Fibroblast of lung (primary cell): ENCODE measurements around the gene TRAF5. TPM values are rescaled to one million over a fixed set of nuclear protein-coding genes. Genes with fewer than 3 reads are reported as not detected.

Source experiments
- DNase-seq, 2 donors: peaks; one replicate each; pipeline versions ENCODE4 v3.0.0 to v3.0.0-alpha.2; 2010; ENCODE audit warnings: low read depth in 2 of 2
- H2AFZ ChIP-seq: 2 replicates; pipeline ENCODE4 v1.5.1; 2012; ENCODE audit warnings: low read length, control low read depth, inconsistent platforms
- H3K27ac ChIP-seq: 2 replicates; pipeline ENCODE4 v1.5.1; 2011; ENCODE audit warnings: low read length, control low read depth; ENCODE audit not compliant: insufficient read depth
- H3K27me3 ChIP-seq: 2 replicates; pipeline ENCODE4 v1.5.1; 2011; ENCODE audit warnings: mild to moderate bottlenecking, low read length; ENCODE audit not compliant: control insufficient read depth, insufficient read depth
- H3K36me3 ChIP-seq: 2 replicates; pipeline ENCODE4 v1.5.1; 2011; ENCODE audit warnings: low read length; ENCODE audit not compliant: control insufficient read depth, insufficient read depth
- H3K4me1 ChIP-seq: 2 replicates; pipeline ENCODE4 v1.5.1; 2011; ENCODE audit warnings: low read length; ENCODE audit not compliant: control insufficient read depth, insufficient read depth; ENCODE audit errors: extremely low read depth
- H3K4me2 ChIP-seq: 2 replicates; pipeline ENCODE4 v1.5.1; 2011; ENCODE audit warnings: low read length, control low read depth; ENCODE audit not compliant: insufficient read depth; ENCODE audit errors: extremely low read depth
- H3K4me3 ChIP-seq, 4 experiments: fragments of 200-600 bp in 1 of 4; sonication (generic) in 1 of 4; replicated peaks in 1 of 4; 2 replicates each; pipeline ENCODE4 v1.5.1; 2011 to 2016; ENCODE audit warnings: low read length in 4 of 4, low read depth in 3 of 4, mild to moderate bottlenecking in 3 of 4, control low read depth in 2 of 4, inconsistent platforms in 1 of 4, mixed read lengths in 1 of 4; ENCODE audit not compliant: insufficient read depth in 1 of 4; ENCODE audit errors: control extremely low read depth in 1 of 4
- H3K79me2 ChIP-seq: 2 replicates; pipeline ENCODE4 v1.5.1; 2012; ENCODE audit warnings: mild to moderate bottlenecking, low read length, inconsistent platforms; ENCODE audit not compliant: control insufficient read depth, insufficient read depth
- H3K9ac ChIP-seq: 2 replicates; pipeline ENCODE4 v1.5.1; 2011; ENCODE audit warnings: mild to moderate bottlenecking, low read length, control low read depth; ENCODE audit not compliant: insufficient read depth
- H3K9me3 ChIP-seq: 2 replicates; pipeline ENCODE4 v1.5.1; 2012; ENCODE audit warnings: low read depth, low read length; ENCODE audit not compliant: control insufficient read depth, insufficient read depth
- H4K20me1 ChIP-seq: 2 replicates; pipeline ENCODE4 v1.5.1; 2011; ENCODE audit warnings: low read length; ENCODE audit not compliant: control insufficient read depth, insufficient read depth; ENCODE audit errors: extremely low read depth
- EZH2 ChIP-seq: IDR thresholded peaks from 2 replicates; pipeline ENCODE4 v1.5.1; 2012; ENCODE audit warnings: low read length, control low read depth, mild to moderate bottlenecking; ENCODE audit errors: missing control alignments
- polyA plus RNA-seq, 2 donors: library from polyadenylated mRNA; depleted of rRNA in 1 of 2; stranded (reverse) in 1 of 2; unstranded in 1 of 2; fragments of >200 nt; gene quantifications; 2 replicates each; pipeline ENCODE4 v1.2.1, GENCODE V29; 2011 to 2012; ENCODE audit warnings: missing spikeins in 1 of 2
- total RNA-seq: library from RNA; depleted of rRNA; stranded (reverse); fragments of >200 nt; gene quantifications from 2 replicates; pipeline ENCODE4 v1.2.1, GENCODE V29; 2014
- TF ChIP-seq, protein P1 (sequence below), 2 donors: IDR thresholded peaks in 1 of 2; conservative IDR thresholded peaks in 1 of 2; 1 replicate in 1 of 2; 2 replicates in 1 of 2; pipeline ENCODE4 v1.5.1; 2011 to 2012; ENCODE audit warnings: low read length in 2 of 2, control low read depth in 1 of 2, inconsistent platforms in 1 of 2, low read depth in 1 of 2, mild to moderate bottlenecking in 1 of 2

Gene TRAF5
- total and polyA plus RNA-seq, 2 donors (not counting 1 experiment from before 2014, with no cell fraction given): 13.5 to 20.9 TPM

DNA sequence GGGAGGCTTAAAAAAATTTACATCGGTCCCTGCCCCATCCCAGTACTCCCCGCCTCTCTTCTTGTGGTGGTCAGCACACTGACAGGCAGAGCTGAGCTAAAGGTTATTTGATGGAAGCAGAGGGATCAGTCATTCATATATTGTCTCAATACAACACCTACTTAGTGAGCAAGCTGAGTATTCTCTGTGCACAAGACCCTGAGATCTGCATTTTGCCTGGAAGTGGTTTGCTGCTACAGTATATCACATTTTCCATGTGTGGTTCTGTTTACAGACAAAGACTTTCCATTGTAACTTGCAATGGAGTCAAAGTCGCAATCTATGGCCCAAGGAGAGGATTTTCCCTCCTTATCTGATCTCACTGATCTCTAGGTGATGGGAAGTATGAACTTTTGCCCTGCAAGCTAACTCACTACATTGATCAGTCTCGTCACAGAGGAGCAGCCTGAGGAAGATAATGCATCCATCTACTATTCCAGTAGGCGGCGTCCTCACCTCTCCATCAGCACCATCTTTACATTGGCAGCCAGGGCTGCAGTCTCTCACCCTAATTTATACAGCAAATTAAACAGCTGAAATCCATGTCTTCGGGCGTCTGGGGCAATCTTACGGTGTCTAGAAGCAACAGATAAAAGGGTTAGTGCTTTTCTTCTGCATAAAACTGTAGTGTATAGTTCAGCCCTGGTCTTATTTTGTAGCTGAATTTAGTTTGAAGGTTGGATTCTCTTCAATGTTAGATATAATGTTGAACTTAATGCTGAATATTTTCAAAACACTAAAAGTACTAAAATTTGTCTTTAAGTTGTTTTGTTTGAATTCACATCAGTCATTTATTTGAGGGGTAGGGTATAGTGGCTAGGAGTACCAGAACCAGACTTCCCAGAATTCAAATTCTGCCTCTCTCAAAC is 3.2 kb upstream of the TRAF5 start:
- Histone ChIP-seq H3K79me2 (peaks cover 2% of the 10 kb centered on the region), H3K9ac (no peak overlapping the region), H3K27me3 (no peaks in the 10 kb centered on the region), H3K27ac (no peak overlapping the region), H3K9me3 (no peaks in the 10 kb centered on the region), H3K36me3 (no peaks in the 10 kb centered on the region), H4K20me1 (no peaks in the 10 kb centered on the region), H3K4me2 (no peak overlapping the region), H2AFZ (no peak overlapping the region), H3K4me1 (peaks cover 2% of the 10 kb centered on the region), H3K4me3 (no peak overlapping the region)
- DNase-seq: peak; percentile 49 to 68
- no peak for TF ChIP-seq EZH2
- TF ChIP-seq, protein P1, sequence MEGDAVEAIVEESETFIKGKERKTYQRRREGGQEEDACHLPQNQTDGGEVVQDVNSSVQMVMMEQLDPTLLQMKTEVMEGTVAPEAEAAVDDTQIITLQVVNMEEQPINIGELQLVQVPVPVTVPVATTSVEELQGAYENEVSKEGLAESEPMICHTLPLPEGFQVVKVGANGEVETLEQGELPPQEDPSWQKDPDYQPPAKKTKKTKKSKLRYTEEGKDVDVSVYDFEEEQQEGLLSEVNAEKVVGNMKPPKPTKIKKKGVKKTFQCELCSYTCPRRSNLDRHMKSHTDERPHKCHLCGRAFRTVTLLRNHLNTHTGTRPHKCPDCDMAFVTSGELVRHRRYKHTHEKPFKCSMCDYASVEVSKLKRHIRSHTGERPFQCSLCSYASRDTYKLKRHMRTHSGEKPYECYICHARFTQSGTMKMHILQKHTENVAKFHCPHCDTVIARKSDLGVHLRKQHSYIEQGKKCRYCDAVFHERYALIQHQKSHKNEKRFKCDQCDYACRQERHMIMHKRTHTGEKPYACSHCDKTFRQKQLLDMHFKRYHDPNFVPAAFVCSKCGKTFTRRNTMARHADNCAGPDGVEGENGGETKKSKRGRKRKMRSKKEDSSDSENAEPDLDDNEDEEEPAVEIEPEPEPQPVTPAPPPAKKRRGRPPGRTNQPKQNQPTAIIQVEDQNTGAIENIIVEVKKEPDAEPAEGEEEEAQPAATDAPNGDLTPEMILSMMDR (conservative IDR thresholded peaks at IDR 0.05 in 1 of 2, IDR thresholded peaks at IDR 0.05 in 1 of 2; ENCODE audit: low read depth in 1 of 2, low read length in 2 of 2): peak; percentile 90 to 92

DNA sequence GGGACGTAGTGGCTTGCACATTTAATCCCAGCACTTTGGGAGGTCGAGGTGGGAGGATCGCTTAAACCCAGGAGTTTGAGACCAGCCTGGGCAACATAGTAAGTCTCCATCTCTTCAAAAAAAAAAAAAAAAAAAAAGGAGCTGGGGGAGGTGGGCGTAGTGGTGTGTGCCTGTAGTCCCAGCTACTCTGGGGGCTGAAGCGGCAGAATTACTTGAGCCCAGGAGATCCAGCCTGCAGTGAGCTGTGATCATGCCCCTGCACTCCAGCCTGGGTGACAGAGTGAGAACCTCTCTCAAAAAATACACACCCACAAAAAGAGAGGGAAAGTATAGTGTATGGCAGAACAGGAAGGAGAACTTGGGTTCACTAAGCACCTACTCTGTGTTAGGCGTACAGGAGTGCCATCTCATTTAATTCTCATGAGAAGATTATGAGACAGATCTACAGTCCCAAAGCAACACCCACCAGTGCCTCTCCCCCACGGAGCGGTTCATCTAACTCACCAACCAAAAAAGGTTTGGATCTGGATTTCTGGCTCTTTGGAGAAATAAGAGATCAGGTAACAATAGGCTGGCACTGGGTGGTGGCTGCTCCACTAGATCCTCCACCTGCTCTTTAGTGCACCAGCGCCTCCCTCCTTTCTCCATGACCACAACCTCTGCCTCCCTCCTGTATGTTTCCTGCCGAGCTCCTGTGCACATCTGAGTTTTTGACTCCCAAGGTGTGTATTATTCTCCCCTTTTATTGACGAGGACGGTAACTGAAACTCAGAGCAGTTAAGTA is 1.4 kb upstream of the TRAF5 start:
- TF ChIP-seq, protein P1 (conservative IDR thresholded peaks at IDR 0.05 in 1 of 2, IDR thresholded peaks at IDR 0.05 in 1 of 2; ENCODE audit: low read depth in 1 of 2, low read length in 2 of 2): no peak
- no peak for TF ChIP-seq EZH2
- Histone ChIP-seq H3K79me2 (peaks cover 2% of the 10 kb centered on the region), H3K4me1 (peaks cover 6% of the 10 kb centered on the region), H2AFZ (no peak overlapping the region), H3K36me3 (no peaks in the 10 kb centered on the region), H3K4me2 (no peak overlapping the region), H3K9ac (no peak overlapping the region), H3K9me3 (no peaks in the 10 kb centered on the region), H4K20me1 (no peaks in the 10 kb centered on the region), H3K27me3 (no peaks in the 10 kb centered on the region), H3K27ac (no peak overlapping the region), H3K4me3 (no peak overlapping the region)
- DNase-seq: no peak

DNA sequence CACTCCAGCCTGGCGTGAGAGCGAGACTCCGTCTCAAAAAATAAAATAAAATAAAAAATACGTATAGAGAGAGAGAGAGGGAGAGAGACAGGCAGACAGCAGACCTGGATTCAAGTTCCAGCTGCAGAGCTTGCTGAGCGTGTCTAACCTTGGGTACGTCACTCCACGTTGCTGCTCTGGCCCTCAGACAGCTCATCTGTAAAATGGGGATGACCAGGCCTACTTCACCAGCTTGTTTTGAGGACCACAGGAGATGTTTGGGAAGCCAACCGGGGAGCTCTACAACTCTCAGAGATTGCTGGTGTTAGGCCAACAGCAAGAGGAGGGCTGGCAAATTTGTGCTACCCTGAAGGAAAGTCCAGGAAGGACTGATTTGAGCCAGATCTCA is 499 bp upstream of the TRAF5 start:
- H3K27ac ChIP-seq: peak overlapping the region; percentile 30

More for the DNA sequence above, 499 bp upstream of the TRAF5 start:
- Histone ChIP-seq H3K4me3 (peak overlapping the region in 3 of 4 experiments; percentile 38 to 73 (median 63)), H3K36me3 (no peaks in the 10 kb centered on the region), H2AFZ (peak overlapping the region; percentile 89), H3K27me3 (no peaks in the 10 kb centered on the region), H3K9ac (no peak overlapping the region), H3K4me2 (peak overlapping the region; percentile 34), H3K4me1 (peaks cover 11% of the 10 kb centered on the region), H3K79me2 (peaks cover 4% of the 10 kb centered on the region), H4K20me1 (no peaks in the 10 kb centered on the region), H3K9me3 (no peaks in the 10 kb centered on the region)
- no peak for DNase-seq
- TF ChIP-seq, protein P1 (conservative IDR thresholded peaks at IDR 0.05 in 1 of 2, IDR thresholded peaks at IDR 0.05 in 1 of 2; ENCODE audit: low read depth in 1 of 2, low read length in 2 of 2): no peak
- TF ChIP-seq EZH2: no peak
